A549 (cell line): ENCODE measurements around the gene RPS2. TPM values are rescaled to one million over a fixed set of nuclear protein-coding genes. Genes with fewer than 3 reads are reported as not detected.
A peak's percentile ranks its signal among the peaks of the same experiment; 100 is the strongest.
"Not testable (repeated sequence)": the region's sequence is repeated elsewhere in the genome, so short reads cannot be mapped to it uniquely, and the experiment has no call there.

ENCODE experiments used
- ATAC-seq, 2 experiments: fragments of 200-7000 bp in 1 of 2; fragments of >200 bp in 1 of 2; cut with Nextera tagmentation in 1 of 2; cut with Tn5 transposase in 1 of 2; 3 replicates each; pipeline versions ENCODE4 v1.8.0 to v1.9.1; 2018 to 2020; ENCODE audit warnings: mild to moderate bottlenecking in 1 of 2, moderate library complexity in 1 of 2
- CTCF ChIA-PET: fragments of 300-600 bp; sonication (Branson Sonifier 250); formaldehyde crosslinking; extraction: SDS; loops from one replicate; lab custom pipeline; 2021; ENCODE audit warnings: antibody characterized with exemption, inconsistent platforms; lab: Yijun Ruan, JAX
- POLR2A ChIA-PET: fragments of 350-600 bp; formaldehyde crosslinking; extraction: SDS; loops from one replicate; lab custom pipeline; 2021; ENCODE audit warnings: antibody characterized with exemption, inconsistent platforms; lab: Yijun Ruan, JAX
- DNase-seq, 2 experiments: peaks; one replicate each; pipeline versions ENCODE4 v3.0.0 to v3.0.0-alpha.2; 2011 to 2016; ENCODE audit warnings: low read depth in 1 of 2, low spot score in 1 of 2
- FAIRE-seq: peaks from 2 replicates; lab custom pipeline; 2011; peaks lifted over from hg19 to GRCh38; lab: Jason Lieb, UNC
- H3K27ac ChIP-seq, 2 experiments: fragments of >200 bp; sonication (Bioruptor Twin); formaldehyde crosslinking; 3 replicates each; pipeline ENCODE4 v1.5.1; 2016 to 2017
- H3K4me1 ChIP-seq: fragments of >200 bp; sonication (Bioruptor Twin); formaldehyde crosslinking; 3 replicates; pipeline ENCODE4 v1.6.1; 2016
- H3K4me2 ChIP-seq: fragments of >200 bp; sonication (Bioruptor Twin); formaldehyde crosslinking; 3 replicates; pipeline ENCODE4 v1.6.1; 2016
- H3K4me3 ChIP-seq: fragments of >200 bp; sonication (Bioruptor Twin); formaldehyde crosslinking; 3 replicates; pipeline ENCODE4 v1.5.1; 2016
- H3K9me3 ChIP-seq: fragments of >200 bp; sonication (Bioruptor Twin); formaldehyde crosslinking; 3 replicates; pipeline ENCODE4 v1.6.1; 2016
- ESRRA ChIP-seq: fragments of 150-350 bp; IDR thresholded peaks from 2 replicates; pipeline ENCODE4 v1.6.1; 2014; ENCODE audit warnings: mild to moderate bottlenecking, low read length, borderline replicate concordance
- FOSB ChIP-seq: fragments of 250-450 bp; sonication (Bioruptor Pico); IDR thresholded peaks from 2 replicates; pipeline ENCODE4 v1.5.0; 2020; ENCODE audit warnings: mild to moderate bottlenecking, moderate library complexity
- FOSL2 ChIP-seq, 2 experiments: fragments of 450-650 bp in 1 of 2; fragments of >200 bp in 1 of 2; sonication (Bioruptor Twin) in 1 of 2; formaldehyde crosslinking; IDR thresholded peaks; 2 replicates each; pipeline versions ENCODE4 v1.5.0 to v1.6.1; 2016 to 2020; ENCODE audit warnings: mild to moderate bottlenecking in 1 of 2, moderate library complexity in 1 of 2
- HEYL ChIP-seq: fragments of 250-450 bp; sonication (Bioruptor Pico); IDR thresholded peaks from 2 replicates; pipeline ENCODE4 v1.8.0; 2021; ENCODE audit warnings: mild to moderate bottlenecking, moderate library complexity
- HOXB13 ChIP-seq: fragments of 250-450 bp; sonication (Bioruptor Pico); IDR thresholded peaks from 2 replicates; pipeline ENCODE4 v1.5.0; 2020; ENCODE audit warnings: low read depth, mild to moderate bottlenecking, moderate library complexity
- HOXB5 ChIP-seq: fragments of 250-450 bp; sonication (Bioruptor Pico); IDR thresholded peaks from 2 replicates; pipeline ENCODE4 v1.5.0; 2020; ENCODE audit warnings: mild to moderate bottlenecking, moderate library complexity
- JUN ChIP-seq, 2 experiments: fragments of >200 bp; sonication (Bioruptor Twin); formaldehyde crosslinking; IDR thresholded peaks; 2 replicates in 1 of 2; 3 replicates in 1 of 2; pipeline ENCODE4 v1.6.1; 2016 to 2017
- MAX ChIP-seq: IDR thresholded peaks from 2 replicates; pipeline ENCODE4 v1.6.1; 2012
- MYC ChIP-seq: IDR thresholded peaks from 2 replicates; pipeline ENCODE4 v1.6.1; 2012; ENCODE audit warnings: mild to moderate bottlenecking, inconsistent platforms, low read length, improper control_type of control experiment, borderline replicate concordance
- NPAS2 ChIP-seq: fragments of 250-450 bp; sonication (Bioruptor Pico); IDR thresholded peaks from 2 replicates; pipeline ENCODE4 v1.8.0; 2022; ENCODE audit warnings: mild to moderate bottlenecking, moderate library complexity, borderline replicate concordance
- POLR2A ChIP-seq: IDR thresholded peaks from 2 replicates; pipeline ENCODE4 v1.6.1; 2012; ENCODE audit warnings: mild to moderate bottlenecking, low read length
- POLR2AphosphoS2 ChIP-seq: conservative IDR thresholded peaks from 2 replicates; pipeline ENCODE4 v1.6.1; 2012; ENCODE audit warnings: low read length, improper control_type of control experiment, inconsistent platforms
- RAD21 ChIP-seq, 2 experiments: fragments of >200 bp in 1 of 2; sonication (Bioruptor Twin) in 1 of 2; formaldehyde crosslinking in 1 of 2; IDR thresholded peaks in 1 of 2; conservative IDR thresholded peaks in 1 of 2; 2 replicates in 1 of 2; 3 replicates in 1 of 2; pipeline ENCODE4 v1.6.1; 2012 to 2018; ENCODE audit warnings: inconsistent platforms in 1 of 2
- RARB ChIP-seq: fragments of 250-450 bp; sonication (Bioruptor Pico); IDR thresholded peaks from 2 replicates; pipeline ENCODE4 v1.8.0; 2021; ENCODE audit warnings: mild to moderate bottlenecking, moderate library complexity
- RCOR1 ChIP-seq: fragments of 150-350 bp; IDR thresholded peaks from 2 replicates; pipeline ENCODE4 v1.6.1; 2014; ENCODE audit warnings: antibody characterized with exemption, low read length, low read depth
- TFCP2L1 ChIP-seq: fragments of 250-450 bp; sonication (Bioruptor Pico); IDR thresholded peaks from 2 replicates; pipeline ENCODE4 v1.5.0; 2021; ENCODE audit warnings: mild to moderate bottlenecking
- ZFP36 ChIP-seq: fragments of 450-650 bp; IDR thresholded peaks from 2 replicates; pipeline ENCODE4 v1.6.1; 2014; ENCODE audit warnings: borderline replicate concordance; ENCODE audit not compliant: partially characterized antibody
- ZNF302 ChIP-seq: fragments of 250-450 bp; sonication (Bioruptor Pico); IDR thresholded peaks from 2 replicates; pipeline ENCODE4 v1.9.0; 2021; ENCODE audit warnings: inconsistent platforms, mild to moderate bottlenecking, moderate library complexity
- WGBS: methylation state at CpG from one replicate; pipeline ENCODE4 v1.1.6; 2017; ENCODE audit errors: missing lambda C conversion rate; 5-methylcytosine and 5-hydroxymethylcytosine counted together
- polyA plus RNA-seq, 4 experiments: library from polyadenylated mRNA; depleted of rRNA in 3 of 4; stranded (reverse); fragments of >200 nt; fragmentation: RNase III in 1 of 4; extraction: RNeasy Plus Mini Kit Qiagen cat#74134 plus additional on column Dnase treatment in 1 of 4; gene quantifications; 2 replicates in 3 of 4; 3 replicates in 1 of 4; pipeline ENCODE4 v1.2.3, GENCODE V29; 2011 to 2017

The RPS2 gene
- polyA plus RNA-seq, 2 of the 4 experiments (the other 2 are of a cell fraction), result 2,621 to 3,626 TPM

- FAIRE-seq (no peak), ATAC-seq (no peak), DNase-seq (no peak)
- TF ChIP-seq RAD21 (conservative IDR thresholded peaks at IDR 0.05 in 1 of 2, IDR thresholded peaks at IDR 0.05 in 1 of 2) (no peak), NPAS2 (no peak), JUN (IDR thresholded peaks at IDR 0.05) (no peak)
- H3K4me2 ChIP-seq, result no peak overlapping the region
- peaks cover 45% of the 10 kb centered on the region for H3K4me1 ChIP-seq
- POLR2A ChIA-PET, result interaction anchor here (1.6 kb wide), 1 partner anchor 96 kb away, joined by 4 read pairs; the partner anchor contains the start of genes FAHD1 and HAGH
- H3K9me3 ChIP-seq, result no peaks in the 10 kb centered on the region
- no peak overlapping the region for H3K4me3 ChIP-seq
- WGBS, result 82% methylated on average over 8 of the region's 8 CpGs
- H3K27ac ChIP-seq, result peak overlapping the region in 1 of 2 experiments; percentile 88; a peak in 3 of 6 replicates
- CTCF ChIA-PET, result interaction anchor here (1.1 to 2.3 kb wide), 3 partner anchors 19 to 140 kb away, joined by 3 to 10 read pairs (median 4); partner anchors contain the start of genes NUBP2 and SPSB3
Observed at GRCh38 chr16:1922357-1922756, 42.3 kb downstream of the RPS2 start.

- DNase-seq (peak in 1 of 2 experiments; percentile 53), FAIRE-seq (no peak), ATAC-seq (peak in 1 of 2 experiments; percentile 46; a peak in 3 of 6 replicates)
- H3K4me2 ChIP-seq, result peak overlapping the region; percentile 17; the same call in 1 of the 3 replicates
- TF ChIP-seq POLR2AphosphoS2, result no peak
- TF ChIP-seq HOXB5 (CRISPR knock-in tag), result no peak
- no peak for TF ChIP-seq ESRRA
- no peak for TF ChIP-seq RCOR1
- no peak for TF ChIP-seq POLR2A
- TF ChIP-seq HOXB13 (CRISPR knock-in tag), result no peak
- TF ChIP-seq TFCP2L1 (CRISPR knock-in tag), result no peak
- no peak for TF ChIP-seq ZFP36
- TF ChIP-seq FOSL2 (IDR thresholded peaks at IDR 0.05), result no peak
- TF ChIP-seq FOSL2 (CRISPR knock-in tag; IDR thresholded peaks at IDR 0.05), result no peak
- TF ChIP-seq NPAS2, result no peak
- no peak for TF ChIP-seq RARB
- H3K27ac ChIP-seq, result peak overlapping the region in 1 of 2 experiments; percentile 40; a peak in 2 of 6 replicates
- 40% methylated on average over 15 of the region's 15 CpGs for WGBS
- H3K4me1 ChIP-seq, result peaks cover 37% of the 10 kb centered on the region
- H3K9me3 ChIP-seq, result no peaks in the 10 kb centered on the region
- no peak overlapping the region for H3K4me3 ChIP-seq
- ChIA-PET CTCF (interaction anchor here (1.1 to 2.5 kb wide), 2 partner anchors 8 to 102 kb away, joined by 3 to 20 read pairs; no protein-coding TSS in a partner anchor), POLR2A (no interaction called here)
Observed at GRCh38 chr16:1920727-1921171, 43.9 kb downstream of the RPS2 start.

GRCh38 chr16:1920122-1920521 lies 44.5 kb downstream of the RPS2 start:
- H3K4me1 ChIP-seq, result peaks cover 38% of the 10 kb centered on the region
- H3K27ac ChIP-seq, H3K4me2 ChIP-seq, POLR2A ChIA-PET, ATAC-seq, DNase-seq, FAIRE-seq, H3K4me3 ChIP-seq, H3K9me3 ChIP-seq: not testable (repeated sequence)
- CTCF ChIA-PET, result interaction anchor here (0.6 to 2.5 kb wide), 2 partner anchors 9 to 12 kb away, joined by 3 to 20 read pairs; no protein-coding TSS in a partner anchor
- 65% methylated on average over 20 of the region's 21 CpGs for WGBS

GRCh38 chr16:1919327-1919998 lies 45.2 kb downstream of the RPS2 start:
- peak; percentile 0 to 6; a peak in 3 of 6 replicates for ATAC-seq
- CTCF ChIA-PET, result interaction anchor here (0.5 to 2.5 kb wide), 3 partner anchors 10 to 24 kb away, joined by 3 to 20 read pairs (median 3); no protein-coding TSS in a partner anchor

More at GRCh38 chr16:1919327-1919998, 45.2 kb downstream of the RPS2 start:
- TF ChIP-seq ZNF302 (CRISPR knock-in tag), result no peak
- TF ChIP-seq RARB, result no peak
- no peak for TF ChIP-seq MYC
- TF ChIP-seq MAX, result no peak
- TF ChIP-seq ZFP36, result no peak
- no peak for TF ChIP-seq HEYL (CRISPR knock-in tag)
- TF ChIP-seq FOSB, result no peak
- TF ChIP-seq, all 56 proteins: peak for 0
- POLR2A ChIA-PET, result no interaction called here
- Histone ChIP-seq H3K27ac (no peak overlapping the region), H3K9me3 (no peaks in the 10 kb centered on the region), H3K4me1 (peaks cover 39% of the 10 kb centered on the region), H3K4me3 (no peak overlapping the region), H3K4me2 (no peak overlapping the region; the same call in 2 of the 3 replicates)
- no peak for DNase-seq
- FAIRE-seq, result no peak
- 73% methylated on average over 18 of the region's 30 CpGs for WGBS
